COLO668 (cell line): ENCODE results near the gene NAV2.

Experiments
- DNase-seq: peaks from one replicate; lab custom pipeline; 2025; ENCODE audit not compliant: unreplicated experiment; lab: John Stamatoyannopoulos, UW

Gene NAV2

GRCh38 chr11:19963697-19964387 is 251.2 kb downstream of the NAV2 start:
- DNase-seq, result no peak

GRCh38 chr11:19966441-19966840 is 253.8 kb downstream of the NAV2 start:
- DNase-seq, result no peak

DNA sequence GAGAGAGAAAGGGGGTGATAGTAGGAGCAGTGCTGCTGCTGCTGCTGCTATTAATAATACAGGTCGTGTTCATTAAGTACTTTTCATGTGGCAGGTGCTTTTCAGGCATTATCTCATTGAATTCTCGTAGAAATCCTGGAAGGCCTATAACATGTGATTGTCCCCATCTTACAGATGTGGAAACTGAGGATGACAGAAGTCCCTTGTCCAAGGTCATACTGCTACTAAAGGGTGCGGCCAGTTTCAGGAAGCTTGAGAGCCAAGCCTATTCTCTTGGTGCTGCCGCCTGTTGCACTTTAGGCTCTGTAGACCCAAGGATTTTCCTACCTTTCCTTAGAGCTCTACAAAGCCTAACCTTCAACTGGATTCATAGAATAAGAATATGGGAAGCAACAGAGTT is 254.3 kb downstream of the NAV2 start:
- DNase-seq, result no peak

- DNase-seq, result no peak
Measured at GRCh38 chr11:19967787-19968186, 255.2 kb downstream of the NAV2 start.

DNA sequence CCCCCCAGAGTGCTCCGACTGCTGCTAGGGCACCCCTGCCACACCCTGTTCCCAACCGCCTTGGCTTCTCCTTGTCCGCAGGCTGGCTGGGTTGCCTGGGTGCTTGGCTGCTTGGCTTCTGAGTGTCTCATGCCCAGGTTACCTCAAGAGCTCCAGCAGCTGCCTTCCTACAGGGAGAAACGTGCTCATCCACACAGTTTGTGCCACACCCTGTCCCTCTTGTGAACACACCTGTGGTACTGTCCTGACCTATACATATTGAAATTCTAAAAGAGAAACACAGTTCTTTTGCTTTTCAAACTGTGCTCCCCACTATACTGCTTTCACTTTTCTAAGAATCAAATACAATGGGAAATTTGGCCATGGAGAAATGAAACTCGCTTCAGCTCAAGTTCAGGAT is 256.2 kb downstream of the NAV2 start:
- no peak for DNase-seq

DNA sequence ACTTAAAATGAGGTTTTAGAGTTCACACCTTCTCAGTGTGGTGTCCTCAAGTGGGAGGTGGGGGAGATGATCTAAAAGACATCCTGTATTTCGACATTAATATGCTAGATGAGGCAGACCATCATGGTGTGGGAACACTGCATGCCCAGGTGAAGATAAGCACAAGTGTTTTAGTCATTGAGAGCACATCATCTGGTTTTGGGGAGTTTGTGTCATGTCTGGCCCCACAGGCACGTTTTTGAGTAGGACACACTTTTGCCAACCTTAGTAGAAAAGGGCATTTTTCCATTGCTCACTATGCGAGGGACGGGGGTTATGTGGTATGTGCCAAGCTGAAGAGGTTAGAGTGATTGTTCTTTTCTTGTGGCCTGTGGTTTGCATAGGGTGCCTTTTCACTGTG is 258.3 kb downstream of the NAV2 start:
- DNase-seq, result no peak

- no peak for DNase-seq
Measured at GRCh38 chr11:19972091-19972490, 259.5 kb downstream of the NAV2 start.

GRCh38 chr11:19972651-19973050 is 260.0 kb downstream of the NAV2 start:
- no peak for DNase-seq

GRCh38 chr11:19973136-19973635 is 260.5 kb downstream of the NAV2 start:
- DNase-seq, result no peak

DNA sequence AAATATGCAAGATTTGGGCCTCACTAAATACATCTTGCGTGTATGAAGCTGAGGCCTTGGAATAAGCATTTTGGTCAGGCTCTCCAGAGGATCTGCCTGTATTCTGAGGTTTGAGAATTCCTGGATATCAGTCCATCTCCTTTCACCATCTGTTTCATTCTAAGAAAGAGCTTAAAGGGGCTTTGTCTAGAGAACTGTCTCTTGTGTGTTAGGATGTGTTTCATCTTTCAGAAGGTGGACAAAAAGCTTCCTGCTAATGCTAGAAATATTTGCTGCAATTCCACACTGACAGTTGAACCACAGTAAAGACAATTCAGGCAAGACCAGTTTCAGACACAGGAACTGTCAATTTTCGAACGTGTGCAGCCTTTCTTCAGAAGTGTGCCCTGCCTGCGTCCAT is 262.2 kb downstream of the NAV2 start:
- DNase-seq, result no peak

DNA sequence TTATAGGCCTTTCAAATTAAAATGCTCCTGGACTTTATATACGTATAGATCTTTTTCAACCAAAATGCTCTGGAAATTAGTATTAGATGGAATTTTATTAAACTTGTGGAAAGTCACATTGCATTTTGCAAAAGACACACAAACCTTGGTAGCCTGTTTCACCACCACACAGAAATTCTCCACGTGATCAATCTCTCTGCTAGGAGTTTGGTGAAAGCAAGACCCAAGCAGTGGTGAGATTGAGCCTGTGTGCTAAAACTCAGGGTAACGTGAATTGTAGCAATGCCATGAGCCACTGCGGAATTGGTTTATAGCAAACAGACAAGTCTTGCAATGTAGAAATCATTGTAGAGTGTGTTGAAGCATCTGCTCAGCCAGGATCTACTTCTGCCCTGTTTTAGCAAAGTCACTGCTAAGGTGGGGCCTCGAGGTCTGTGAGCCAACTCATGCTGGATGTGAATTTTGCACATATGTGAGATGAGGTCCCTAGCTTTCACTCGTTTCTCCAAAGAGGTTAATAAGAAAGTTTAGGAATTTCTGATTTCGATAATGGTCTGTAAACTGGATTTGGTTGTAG is 262.9 kb downstream of the NAV2 start:
- DNase-seq, result no peak

- DNase-seq, result no peak
Measured at GRCh38 chr11:19976281-19976941, 263.8 kb downstream of the NAV2 start.

GRCh38 chr11:19977941-19978340 is 265.3 kb downstream of the NAV2 start:
- DNase-seq, result no peak

DNA sequence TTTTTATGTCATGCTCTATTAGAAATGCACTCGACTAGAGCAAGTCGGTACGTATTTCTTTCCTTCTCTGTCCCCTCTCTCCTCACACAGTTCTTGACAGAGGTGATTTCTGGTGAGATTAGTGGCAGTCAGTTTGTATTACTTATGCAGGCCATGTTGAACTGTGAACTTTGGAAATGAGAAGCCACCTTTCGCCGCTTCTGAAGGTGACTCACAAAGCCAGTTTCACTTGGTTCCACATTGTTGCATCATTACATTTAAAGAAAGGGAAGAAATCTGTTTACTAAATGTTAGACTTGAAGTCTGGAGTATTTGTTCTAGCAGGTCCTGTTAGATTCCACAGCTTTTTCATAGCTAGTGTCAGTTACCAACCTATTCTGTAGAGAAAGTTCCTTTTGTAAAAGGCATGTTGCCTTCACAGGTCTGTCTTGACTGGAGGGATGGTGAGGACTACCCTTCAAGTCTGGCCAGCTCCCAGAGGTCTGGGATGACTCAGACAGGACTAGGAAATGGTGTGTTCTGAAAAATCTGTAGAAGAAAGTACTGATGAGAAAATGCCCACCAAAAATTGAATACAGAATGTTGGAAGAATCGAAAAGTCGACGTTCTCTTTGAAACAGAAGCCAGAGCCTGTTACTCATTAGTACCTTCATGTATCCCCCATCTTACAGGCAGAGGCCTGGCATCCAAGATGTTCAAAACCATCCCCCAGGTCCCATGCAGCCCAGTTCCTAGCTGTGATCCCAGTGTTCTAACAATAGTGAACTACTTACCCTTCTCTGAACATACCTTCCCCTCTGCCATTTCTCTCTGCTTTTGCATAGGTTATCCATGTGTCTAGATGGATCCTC is 266.3 kb downstream of the NAV2 start:
- DNase-seq, result no peak

GRCh38 chr11:19979519-19979845 is 266.8 kb downstream of the NAV2 start:
- DNase-seq, result no peak

DNA sequence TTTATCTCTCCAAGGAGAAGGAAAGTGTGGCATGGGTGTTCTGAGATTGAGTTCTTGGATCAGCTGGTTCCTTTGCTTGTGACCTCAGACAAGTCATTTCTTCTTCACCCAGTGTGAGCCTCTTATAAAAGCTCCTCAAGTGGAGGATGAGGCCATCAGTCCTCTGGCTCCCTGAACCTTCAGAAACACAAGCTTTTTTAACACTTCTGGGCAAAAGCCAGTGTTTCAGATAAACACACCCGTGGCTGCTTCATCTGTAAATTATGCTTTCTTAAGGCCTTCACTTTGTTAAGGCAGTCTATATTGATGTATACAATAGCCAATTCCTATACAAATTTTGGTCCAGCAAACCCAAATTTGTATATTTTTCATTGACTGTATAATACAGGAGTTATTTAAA is 267.8 kb downstream of the NAV2 start:
- no peak for DNase-seq

GRCh38 chr11:19980957-19981669 is 268.5 kb downstream of the NAV2 start:
- no peak for DNase-seq

DNA sequence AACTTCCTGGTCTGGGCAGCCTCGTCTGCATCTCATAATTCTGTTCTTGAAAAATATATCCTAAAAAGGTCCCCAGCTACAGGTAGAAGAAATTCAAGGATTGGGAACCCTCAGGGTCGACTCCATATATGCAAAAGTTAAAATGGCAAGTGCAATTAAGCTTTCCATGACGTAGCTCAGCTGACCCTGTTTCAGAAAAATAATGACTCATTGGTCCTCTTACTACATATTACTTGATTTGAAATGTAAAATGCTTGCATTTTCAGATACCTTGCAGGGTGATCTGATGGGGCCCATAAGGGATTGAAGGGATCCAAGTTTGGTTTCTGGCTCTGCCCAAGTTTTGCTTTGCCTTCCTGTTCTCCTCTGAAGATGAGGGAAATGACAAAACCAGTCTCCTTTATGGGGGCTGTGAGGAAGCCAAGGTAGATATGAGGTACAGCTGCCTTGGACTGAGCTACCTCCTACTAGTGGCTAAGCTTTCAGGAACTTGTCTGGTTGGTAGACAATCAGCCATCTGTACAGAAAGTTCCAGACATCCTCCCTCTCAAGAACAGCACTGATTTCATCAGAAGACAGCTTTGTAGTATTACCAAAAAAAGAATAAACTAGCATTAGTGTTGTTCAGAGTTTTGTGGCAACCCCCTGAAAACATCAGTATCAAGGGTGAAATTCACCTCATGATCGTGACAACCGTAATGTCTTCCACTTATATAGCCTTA is 270.3 kb downstream of the NAV2 start:
- no peak for DNase-seq

DNA sequence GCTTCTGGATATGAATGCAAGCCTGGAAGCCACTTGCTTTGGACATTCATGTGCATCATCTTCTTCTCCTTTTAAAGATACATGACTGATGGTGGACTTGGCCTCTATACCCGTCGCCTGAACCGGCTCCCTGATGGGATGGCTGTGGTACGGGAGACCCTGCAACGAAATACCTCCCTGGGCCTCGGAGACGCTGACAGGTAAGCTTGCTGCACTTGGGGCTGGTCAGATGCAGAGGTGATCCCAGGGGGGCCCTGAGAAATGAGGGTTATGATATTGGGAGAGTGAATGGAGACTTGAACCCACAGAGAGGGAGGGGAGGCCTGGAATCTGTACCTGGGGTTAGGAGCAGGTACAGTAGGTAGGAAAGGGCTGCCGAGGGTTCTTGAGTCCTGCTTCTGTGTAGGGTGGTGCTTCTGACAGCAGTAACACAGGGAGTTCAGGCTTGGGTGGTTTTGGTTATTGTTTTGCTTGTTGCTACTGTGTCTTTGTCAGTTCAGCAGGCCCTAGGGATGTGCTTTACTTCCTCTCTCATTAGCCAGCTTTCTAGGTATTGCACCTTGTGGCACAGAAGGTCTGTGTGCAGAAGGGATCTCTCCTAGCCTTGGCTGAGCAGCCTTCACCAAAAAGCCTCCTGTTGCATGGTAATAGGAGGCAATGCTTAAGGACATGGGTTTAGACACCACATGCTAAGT is 271.6 kb downstream of the NAV2 start:
- DNase-seq, result no peak

- DNase-seq, result no peak
Measured at GRCh38 chr11:19985111-19985510, 272.5 kb downstream of the NAV2 start.
